Measurements from ENCODE around the gene TMUB1. TPM values are rescaled to one million over a fixed set of nuclear protein-coding genes. Genes with fewer than 3 reads are reported as not detected.
A peak's percentile ranks its signal among the peaks of the same experiment; 100 is the strongest.

TMUB1 gene
- total and polyA plus RNA-seq, 9 of the 15 experiments (the other 6 are each of a cell fraction or from before 2014, with no cell fraction given), result 0.14 to 241 (median 74.1) TPM

DNA sequence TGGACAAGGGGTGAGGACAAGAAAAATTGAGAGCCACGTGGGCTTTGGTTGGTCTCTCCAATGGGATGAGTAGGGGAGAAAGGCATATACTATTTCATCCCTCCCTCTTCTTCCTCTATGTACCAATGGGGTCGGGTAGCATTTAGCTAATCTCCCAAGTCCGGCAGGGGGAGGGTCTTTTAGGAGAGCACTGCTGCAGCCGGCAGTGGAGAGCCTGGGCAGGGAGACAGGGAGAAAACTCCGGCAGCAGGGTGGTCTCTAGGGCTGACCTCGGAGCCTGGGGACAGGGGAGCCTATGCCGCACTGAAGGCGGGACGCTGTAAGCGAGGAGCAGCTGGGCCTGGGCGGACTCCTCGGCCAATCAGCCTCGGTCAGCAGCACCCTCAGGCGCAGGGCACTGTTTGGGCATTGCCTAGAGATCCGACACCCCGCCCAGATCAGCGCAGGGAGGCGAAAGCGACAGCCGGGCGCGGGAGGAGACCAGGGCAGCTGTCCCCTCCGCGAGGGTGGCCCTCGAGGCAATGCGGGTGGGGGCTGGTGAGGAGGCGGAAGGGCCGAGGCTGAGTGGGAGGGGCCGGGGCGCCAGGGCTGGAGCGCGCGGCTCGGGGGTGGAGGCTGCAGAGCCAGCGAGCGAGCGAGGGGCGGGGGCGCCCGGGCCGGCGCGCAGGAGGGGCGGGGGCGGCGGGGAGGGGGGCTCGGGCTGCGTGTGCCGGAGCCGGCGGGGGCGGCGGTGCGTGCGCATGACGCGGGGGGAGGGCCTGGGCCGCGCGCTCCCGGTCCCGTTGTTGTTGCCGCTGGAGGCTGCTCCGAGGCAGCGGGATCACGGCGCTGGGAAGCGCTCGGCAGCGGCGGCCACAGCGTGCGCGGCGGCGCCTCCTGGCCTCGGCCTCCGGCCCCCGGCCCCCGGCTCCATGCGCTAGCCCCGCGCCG, 2.7 kb upstream of the TMUB1 start, which contains the start of gene AGAP3 (continued):
- TF ChIP-seq ZBTB7A (IDR thresholded peaks at IDR 0.05; ENCODE audit: borderline replicate concordance, control insufficient read depth, low read depth, low read length) (peak; percentile 60), FOXM1 (IDR thresholded peaks at IDR 0.05; ENCODE audit: low read depth) (0 out of 2 replicates have a peak, but pooled peaks have one; percentile 8), FOXM1 (CRISPR knock-in tag; IDR thresholded peaks at IDR 0.05; ENCODE audit: low read depth) (no peak), PTBP1 (IDR thresholded peaks at IDR 0.05; ENCODE audit: low read depth, low read length) (peak; percentile 70; the same call in 1 of the 2 replicates), DPF2 (IDR thresholded peaks at IDR 0.05) (peak; percentile 82), SMARCA5 (IDR thresholded peaks at IDR 0.05) (no peak), FOXA3 (CRISPR knock-in tag; conservative IDR thresholded peaks at IDR 0.05 in 1 of 2, IDR thresholded peaks at IDR 0.05 in 1 of 2) (0 out of 4 replicates have a peak, but pooled peaks of 1 of the 2 experiments have one; percentile 2), POLR2AphosphoS2 (IDR thresholded peaks at IDR 0.05; ENCODE audit: low read length) (peak; percentile 66; the same call in 1 of the 2 replicates), JUN (IDR thresholded peaks at IDR 0.05; ENCODE audit: borderline replicate concordance, low read depth, low read length) (no peak), JUN (CRISPR knock-in tag; IDR thresholded peaks at IDR 0.05; ENCODE audit: borderline replicate concordance) (0 out of 2 replicates have a peak, but pooled peaks have one; percentile 55), SRSF1 (IDR thresholded peaks at IDR 0.05; ENCODE audit: low read depth, low read length) (0 out of 2 replicates have a peak, but pooled peaks have one; percentile 55), ARID1B (IDR thresholded peaks at IDR 0.05) (0 out of 2 replicates have a peak, but pooled peaks have one; percentile 12), CXXC5 (CRISPR knock-in tag; IDR thresholded peaks at IDR 0.05) (peak; percentile 67), KDM5B (IDR thresholded peaks at IDR 0.05; ENCODE audit: insufficient replicate concordance, low read depth, low read length) (peak; percentile 91), ZBTB1 (CRISPR knock-in tag; IDR thresholded peaks at IDR 0.05; ENCODE audit: borderline replicate concordance, low read depth) (no peak), ETV5 (CRISPR knock-in tag; IDR thresholded peaks at IDR 0.05; ENCODE audit: low read depth) (no peak), NFXL1 (CRISPR knock-in tag; IDR thresholded peaks at IDR 0.05) (no peak), CBFB (CRISPR knock-in tag; IDR thresholded peaks at IDR 0.05) (0 out of 2 replicates have a peak, but pooled peaks have one; percentile 10)
- TF ChIP-seq, protein P1, sequence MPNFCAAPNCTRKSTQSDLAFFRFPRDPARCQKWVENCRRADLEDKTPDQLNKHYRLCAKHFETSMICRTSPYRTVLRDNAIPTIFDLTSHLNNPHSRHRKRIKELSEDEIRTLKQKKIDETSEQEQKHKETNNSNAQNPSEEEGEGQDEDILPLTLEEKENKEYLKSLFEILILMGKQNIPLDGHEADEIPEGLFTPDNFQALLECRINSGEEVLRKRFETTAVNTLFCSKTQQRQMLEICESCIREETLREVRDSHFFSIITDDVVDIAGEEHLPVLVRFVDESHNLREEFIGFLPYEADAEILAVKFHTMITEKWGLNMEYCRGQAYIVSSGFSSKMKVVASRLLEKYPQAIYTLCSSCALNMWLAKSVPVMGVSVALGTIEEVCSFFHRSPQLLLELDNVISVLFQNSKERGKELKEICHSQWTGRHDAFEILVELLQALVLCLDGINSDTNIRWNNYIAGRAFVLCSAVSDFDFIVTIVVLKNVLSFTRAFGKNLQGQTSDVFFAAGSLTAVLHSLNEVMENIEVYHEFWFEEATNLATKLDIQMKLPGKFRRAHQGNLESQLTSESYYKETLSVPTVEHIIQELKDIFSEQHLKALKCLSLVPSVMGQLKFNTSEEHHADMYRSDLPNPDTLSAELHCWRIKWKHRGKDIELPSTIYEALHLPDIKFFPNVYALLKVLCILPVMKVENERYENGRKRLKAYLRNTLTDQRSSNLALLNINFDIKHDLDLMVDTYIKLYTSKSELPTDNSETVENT (CRISPR knock-in tag; IDR thresholded peaks at IDR 0.05), result peak; percentile 91
- TF ChIP-seq, protein P2, sequence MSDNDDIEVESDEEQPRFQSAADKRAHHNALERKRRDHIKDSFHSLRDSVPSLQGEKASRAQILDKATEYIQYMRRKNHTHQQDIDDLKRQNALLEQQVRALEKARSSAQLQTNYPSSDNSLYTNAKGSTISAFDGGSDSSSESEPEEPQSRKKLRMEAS (CRISPR knock-in tag; IDR thresholded peaks at IDR 0.05), result peak; percentile 83
- TF ChIP-seq, protein P3, sequence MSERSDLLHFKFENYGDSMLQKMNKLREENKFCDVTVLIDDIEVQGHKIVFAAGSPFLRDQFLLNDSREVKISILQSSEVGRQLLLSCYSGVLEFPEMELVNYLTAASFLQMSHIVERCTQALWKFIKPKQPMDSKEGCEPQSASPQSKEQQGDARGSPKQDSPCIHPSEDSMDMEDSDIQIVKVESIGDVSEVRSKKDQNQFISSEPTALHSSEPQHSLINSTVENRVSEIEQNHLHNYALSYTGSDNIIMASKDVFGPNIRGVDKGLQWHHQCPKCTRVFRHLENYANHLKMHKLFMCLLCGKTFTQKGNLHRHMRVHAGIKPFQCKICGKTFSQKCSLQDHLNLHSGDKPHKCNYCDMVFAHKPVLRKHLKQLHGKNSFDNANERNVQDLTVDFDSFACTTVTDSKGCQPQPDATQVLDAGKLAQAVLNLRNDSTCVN (CRISPR knock-in tag; IDR thresholded peaks at IDR 0.05), result 0 out of 2 replicates have a peak, but pooled peaks have one; percentile 58
- TF ChIP-seq, protein P4, sequence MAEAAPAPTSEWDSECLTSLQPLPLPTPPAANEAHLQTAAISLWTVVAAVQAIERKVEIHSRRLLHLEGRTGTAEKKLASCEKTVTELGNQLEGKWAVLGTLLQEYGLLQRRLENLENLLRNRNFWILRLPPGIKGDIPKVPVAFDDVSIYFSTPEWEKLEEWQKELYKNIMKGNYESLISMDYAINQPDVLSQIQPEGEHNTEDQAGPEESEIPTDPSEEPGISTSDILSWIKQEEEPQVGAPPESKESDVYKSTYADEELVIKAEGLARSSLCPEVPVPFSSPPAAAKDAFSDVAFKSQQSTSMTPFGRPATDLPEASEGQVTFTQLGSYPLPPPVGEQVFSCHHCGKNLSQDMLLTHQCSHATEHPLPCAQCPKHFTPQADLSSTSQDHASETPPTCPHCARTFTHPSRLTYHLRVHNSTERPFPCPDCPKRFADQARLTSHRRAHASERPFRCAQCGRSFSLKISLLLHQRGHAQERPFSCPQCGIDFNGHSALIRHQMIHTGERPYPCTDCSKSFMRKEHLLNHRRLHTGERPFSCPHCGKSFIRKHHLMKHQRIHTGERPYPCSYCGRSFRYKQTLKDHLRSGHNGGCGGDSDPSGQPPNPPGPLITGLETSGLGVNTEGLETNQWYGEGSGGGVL (CRISPR knock-in tag; IDR thresholded peaks at IDR 0.05), result no peak

Data from K562 (cell line).